K562 (cell line): Measurements from ENCODE around the gene E2F3. TPM values are rescaled to one million over a fixed set of nuclear protein-coding genes. Genes with fewer than 3 reads are reported as not detected.

Experiments
- AFF1 ChIP-seq, 2 experiments: fragments of 450-650 bp; IDR thresholded peaks; 2 replicates each; pipeline ENCODE4 v1.6.1; 2018; ENCODE audit warnings: mild to moderate bottlenecking in 2 of 2, low read depth in 1 of 2; ENCODE audit not compliant: partially characterized antibody in 2 of 2
- ATF6 ChIP-seq: sonication (generic); formaldehyde crosslinking; IDR thresholded peaks from 2 replicates; pipeline ENCODE4 v1.4.0; 2020; ENCODE audit warnings: mild to moderate bottlenecking, missing genetic modification reagents
- CCNT2 ChIP-seq: IDR thresholded peaks from 2 replicates; pipeline ENCODE4 v1.6.1; 2011; ENCODE audit warnings: borderline replicate concordance, low read depth, mild to moderate bottlenecking, moderate library complexity, mixed read lengths, low read length; ENCODE audit not compliant: insufficient read length; ENCODE audit errors: extremely low read depth
- CGGBP1 ChIP-seq: fragments of 250-450 bp; sonication (Bioruptor Pico); IDR thresholded peaks from 2 replicates; pipeline ENCODE4 v1.9.0; 2021; ENCODE audit warnings: mild to moderate bottlenecking
- CREB1 ChIP-seq, 2 experiments: sonication (generic) in 1 of 2; formaldehyde crosslinking in 1 of 2; IDR thresholded peaks; 2 replicates each; pipeline versions ENCODE4 v1.6.1 to v1.8.0; 2012 to 2022; ENCODE audit warnings: inconsistent platforms in 1 of 2, mild to moderate bottlenecking in 1 of 2, missing genetic modification reagents in 1 of 2, moderate library complexity in 1 of 2
- CREB5 ChIP-seq: fragments of 250-450 bp; sonication (Bioruptor Pico); IDR thresholded peaks from 2 replicates; pipeline ENCODE4 v1.5.0; 2020; ENCODE audit warnings: mild to moderate bottlenecking
- ETS1 ChIP-seq: conservative IDR thresholded peaks from 2 replicates; pipeline ENCODE4 v1.6.1; 2011; ENCODE audit warnings: low read depth, mild to moderate bottlenecking, low read length; ENCODE audit not compliant: control insufficient read depth
- MAX ChIP-seq: sonication (generic); formaldehyde crosslinking; IDR thresholded peaks from 2 replicates; pipeline ENCODE4 v1.9.0; 2022; ENCODE audit warnings: mild to moderate bottlenecking, missing genetic modification reagents
- NFE2L1 ChIP-seq: fragments of 450-650 bp; IDR thresholded peaks from 2 replicates; pipeline ENCODE4 v1.6.1; 2016; ENCODE audit warnings: missing genetic modification characterization, low read depth, mild to moderate bottlenecking, missing compliant biosample characterization, moderate library complexity, borderline replicate concordance
- SNRNP70 ChIP-seq: fragments of 200-400 bp; formaldehyde crosslinking; optimal IDR thresholded peaks from 2 replicates; pipeline ENCODE3; 2017; ENCODE audit warnings: low read depth, low read length
- SP1 ChIP-seq: sonication (generic); formaldehyde crosslinking; IDR thresholded peaks from 2 replicates; pipeline ENCODE4 v1.8.1; 2022; ENCODE audit warnings: mild to moderate bottlenecking, missing genetic modification reagents
- SUPT5H ChIP-seq: fragments of 450-650 bp; IDR thresholded peaks from 2 replicates; pipeline ENCODE4 v1.6.1; 2016
- ZBTB12 ChIP-seq: fragments of 250-450 bp; sonication (Bioruptor Pico); IDR thresholded peaks from 2 replicates; pipeline ENCODE4 v1.4.0; 2020
- ZNF133 ChIP-seq: fragments of 250-450 bp; sonication (Bioruptor Pico); IDR thresholded peaks from 2 replicates; pipeline ENCODE4 v1.4.0; 2020; ENCODE audit warnings: mild to moderate bottlenecking
- polyA plus RNA-seq, 8 experiments: library from polyadenylated mRNA; depleted of rRNA in 4 of 8; stranded (reverse) in 5 of 8; unstranded in 3 of 8; fragments of >200 nt; fragmentation: Nextera tagmentation in 2 of 8; fragmentation: Illumina TruSeq in 1 of 8; extraction: Ambion mirVana in 2 of 8; extraction: Trizol in 1 of 8; gene quantifications; 2 replicates each; pipeline versions ENCODE4 v1.2.1 to v1.2.3, GENCODE V29; 2011 to 2014; ENCODE audit warnings: inconsistent platforms in 1 of 8, missing spikeins in 1 of 8
- total RNA-seq, 7 experiments: library from RNA; depleted of rRNA in 6 of 7; stranded (reverse); fragments of >200 nt in 6 of 7; fragmentation: Illumina TruSeq in 2 of 7; extraction: Trizol in 2 of 7; gene quantifications; 2 replicates each; pipeline versions ENCODE4 v1.2.1 to v1.2.3, GENCODE V29; 2011 to 2021; ENCODE audit warnings: low replicate concordance in 1 of 7

E2F3 gene
- total and polyA plus RNA-seq, 9 of the 15 experiments (the other 6 are each of a cell fraction or from before 2014, with no cell fraction given) = 11.1 to 44.7 (median 27.2) TPM

- TF ChIP-seq ZBTB12 (CRISPR knock-in tag) = peak; percentile 78
- no peak for TF ChIP-seq CREB5 (CRISPR knock-in tag)
- TF ChIP-seq SP1 (CRISPR knock-in tag) = 0 out of 2 replicates have a peak, but pooled peaks have one; percentile 27
- peak; percentile 60; the same call in 1 of the 2 replicates for TF ChIP-seq ETS1
- no peak for TF ChIP-seq CGGBP1 (CRISPR knock-in tag)
- TF ChIP-seq NFE2L1 = no peak
- no peak for TF ChIP-seq ATF6
- no peak; the same call in none of the 2 replicates for TF ChIP-seq SUPT5H
- peak; percentile 87 for TF ChIP-seq CCNT2
- TF ChIP-seq AFF1 (IDR thresholded peaks at IDR 0.05; ENCODE audit: low read depth in 1 of 2, partially characterized antibody in 2 of 2) = no peak
- TF ChIP-seq CREB1 (IDR thresholded peaks at IDR 0.05) = peak; percentile 89
- peak; percentile 92 for TF ChIP-seq CREB1 (CRISPR knock-in tag; IDR thresholded peaks at IDR 0.05)
- no peak for TF ChIP-seq ZNF133 (CRISPR knock-in tag)
- TF ChIP-seq SNRNP70 = no peak
- TF ChIP-seq MAX = peak; percentile 88
These were observed 1.5 kb downstream of the E2F3 start (continued) for GRCh38 chr6:20403070-20403765.
